Mesenchymal stem cell (in vitro differentiated cells and primary cell): Measurements from ENCODE around the gene CD44.

Experiments
- DNase-seq: peaks from one replicate; pipeline ENCODE4 v3.0.0-alpha.2; 2013
- H2AFZ ChIP-seq: one replicate; pipeline ENCODE4 v1.6.1; 2013; ENCODE audit warnings: low read depth, mild to moderate bottlenecking, control low read depth, inconsistent platforms, low read length, moderate library complexity
- H2AK5ac ChIP-seq: 2 replicates; pipeline ENCODE4 v1.6.1; 2013; ENCODE audit warnings: low read length, moderate library complexity, mild to moderate bottlenecking, inconsistent platforms; ENCODE audit not compliant: severe bottlenecking
- H2BK120ac ChIP-seq: one replicate; pipeline ENCODE4 v1.6.1; 2013; ENCODE audit warnings: low read depth, mild to moderate bottlenecking, inconsistent platforms, low read length, moderate library complexity
- H2BK12ac ChIP-seq, 2 experiments: one replicate each; pipeline ENCODE4 v1.6.1; 2013; ENCODE audit warnings: inconsistent platforms in 2 of 2, low read length in 2 of 2, mild to moderate bottlenecking in 2 of 2, moderate library complexity in 2 of 2, control low read depth in 1 of 2
- H2BK15ac ChIP-seq: one replicate; pipeline ENCODE4 v1.6.1; 2013; ENCODE audit warnings: mild to moderate bottlenecking, low read depth, inconsistent platforms; ENCODE audit not compliant: poor library complexity, severe bottlenecking
- H2BK5ac ChIP-seq: 2 replicates; pipeline ENCODE4 v1.6.1; 2013; ENCODE audit warnings: low read depth, mild to moderate bottlenecking, low read length, control low read depth, inconsistent platforms; ENCODE audit not compliant: poor library complexity, severe bottlenecking
- H3K14ac ChIP-seq, 2 experiments: one replicate each; pipeline ENCODE4 v1.6.1; 2013; ENCODE audit warnings: inconsistent platforms in 2 of 2, low read length in 2 of 2, control low read depth in 1 of 2, mild to moderate bottlenecking in 1 of 2, moderate library complexity in 1 of 2
- H3K18ac ChIP-seq, 2 experiments: one replicate each; pipeline ENCODE4 v1.6.1; 2013; ENCODE audit warnings: inconsistent platforms in 2 of 2, low read length in 2 of 2, control low read depth in 1 of 2, low read depth in 1 of 2, mild to moderate bottlenecking in 1 of 2
- H3K23ac ChIP-seq, 2 experiments: one replicate each; pipeline ENCODE4 v1.6.1; 2013; ENCODE audit warnings: inconsistent platforms in 2 of 2, low read length in 2 of 2, mild to moderate bottlenecking in 2 of 2, moderate library complexity in 2 of 2, control low read depth in 1 of 2
- H3K27ac ChIP-seq: 2 replicates; pipeline ENCODE4 v1.5.1; 2013; ENCODE audit warnings: mild to moderate bottlenecking, moderate library complexity, low read length, control low read depth, inconsistent platforms; ENCODE audit not compliant: poor library complexity, severe bottlenecking
- H3K27me3 ChIP-seq, 2 experiments: 2 replicates each; pipeline versions ENCODE4 v1.6.1 to v1.7.0; 2013; ENCODE audit warnings: low read length in 2 of 2, mild to moderate bottlenecking in 2 of 2, moderate library complexity in 2 of 2, control low read depth in 1 of 2, inconsistent platforms in 1 of 2; ENCODE audit not compliant: control insufficient read depth in 1 of 2, insufficient read depth in 1 of 2
- H3K36me3 ChIP-seq, 2 experiments: 2 replicates each; pipeline versions ENCODE4 v1.6.1 to v1.7.0; 2013; ENCODE audit warnings: low read length in 2 of 2, control low read depth in 1 of 2, inconsistent platforms in 1 of 2, low read depth in 1 of 2, mild to moderate bottlenecking in 1 of 2; ENCODE audit not compliant: insufficient read depth in 2 of 2, control insufficient read depth in 1 of 2
- H3K4ac ChIP-seq, 2 experiments: one replicate each; pipeline ENCODE4 v1.6.1; 2013; ENCODE audit warnings: inconsistent platforms in 2 of 2, low read length in 2 of 2, mild to moderate bottlenecking in 2 of 2, moderate library complexity in 2 of 2, control low read depth in 1 of 2, low read depth in 1 of 2
- H3K4me1 ChIP-seq: 2 replicates; pipeline ENCODE4 v1.6.1; 2013; ENCODE audit warnings: low read depth, low read length, control low read depth; ENCODE audit not compliant: control insufficient read depth, insufficient read depth
- H3K4me2 ChIP-seq: 2 replicates; pipeline ENCODE4 v1.6.1; 2013; ENCODE audit warnings: low read length, mild to moderate bottlenecking, inconsistent platforms; ENCODE audit not compliant: poor library complexity, severe bottlenecking
- H3K4me3 ChIP-seq, 2 experiments: 2 replicates each; pipeline versions ENCODE4 v1.5.1 to v1.7.0; 2013; ENCODE audit warnings: low read length in 2 of 2, mild to moderate bottlenecking in 2 of 2, control low read depth in 1 of 2, low read depth in 1 of 2; ENCODE audit not compliant: insufficient read depth in 1 of 2
- H3K79me1 ChIP-seq: replicated peaks from 2 replicates; pipeline ENCODE4 v1.6.1; 2013; ENCODE audit warnings: mild to moderate bottlenecking, control low read depth, low read length, inconsistent platforms; ENCODE audit not compliant: poor library complexity, severe bottlenecking
- H3K9ac ChIP-seq: 2 replicates; pipeline ENCODE4 v1.7.0; 2013; ENCODE audit warnings: mild to moderate bottlenecking, low read length, moderate library complexity
- H3K9me3 ChIP-seq: 2 replicates; pipeline ENCODE4 v1.7.0; 2013; ENCODE audit warnings: mild to moderate bottlenecking, low read length; ENCODE audit not compliant: control insufficient read depth
- H4K8ac ChIP-seq: one replicate; pipeline ENCODE4 v1.6.1; 2013; ENCODE audit warnings: inconsistent platforms, mild to moderate bottlenecking, low read length, moderate library complexity
- H4K91ac ChIP-seq: one replicate; pipeline ENCODE4 v1.6.1; 2013; ENCODE audit warnings: mild to moderate bottlenecking, low read length, inconsistent platforms
- WGBS: methylation state at CpG from one replicate; pipeline ENCODE4 v1.1.7; 2013; ENCODE audit warnings: mixed read lengths; 5-methylcytosine and 5-hydroxymethylcytosine counted together

The CD44 gene

DNA sequence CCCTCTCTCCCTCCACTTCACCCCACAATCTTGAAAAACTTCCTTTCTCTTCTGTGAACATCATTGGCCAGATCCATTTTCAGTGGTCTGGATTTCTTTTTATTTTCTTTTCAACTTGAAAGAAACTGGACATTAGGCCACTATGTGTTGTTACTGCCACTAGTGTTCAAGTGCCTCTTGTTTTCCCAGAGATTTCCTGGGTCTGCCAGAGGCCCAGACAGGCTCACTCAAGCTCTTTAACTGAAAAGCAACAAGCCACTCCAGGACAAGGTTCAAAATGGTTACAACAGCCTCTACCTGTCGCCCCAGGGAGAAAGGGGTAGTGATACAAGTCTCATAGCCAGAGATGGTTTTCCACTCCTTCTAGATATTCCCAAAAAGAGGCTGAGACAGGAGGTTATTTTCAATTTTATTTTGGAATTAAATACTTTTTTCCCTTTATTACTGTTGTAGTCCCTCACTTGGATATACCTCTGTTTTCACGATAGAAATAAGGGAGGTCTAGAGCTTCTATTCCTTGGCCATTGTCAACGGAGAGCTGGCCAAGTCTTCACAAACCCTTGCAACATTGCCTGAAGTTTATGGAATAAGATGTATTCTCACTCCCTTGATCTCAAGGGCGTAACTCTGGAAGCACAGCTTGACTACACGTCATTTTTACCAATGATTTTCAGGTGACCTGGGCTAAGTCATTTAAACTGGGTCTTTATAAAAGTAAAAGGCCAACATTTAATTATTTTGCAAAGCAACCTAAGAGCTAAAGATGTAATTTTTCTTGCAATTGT lies 92.3 kb downstream of the CD44 start:
- Histone ChIP-seq H3K9ac (no peak overlapping the region), H3K18ac (no peak overlapping the region), H2BK12ac (peak overlapping the region in 1 of 2 experiments; percentile 49), H3K23ac (no peak overlapping the region), H4K8ac (no peak overlapping the region), H3K27ac (no peak overlapping the region), H3K4me1 (no peaks in the 10 kb centered on the region), H2BK15ac (no peak overlapping the region), H3K14ac (no peak overlapping the region), H3K79me1 (peaks cover 4% of the 10 kb centered on the region), H3K4ac (no peak overlapping the region), H2BK5ac (no peak overlapping the region), H2BK120ac (no peak overlapping the region), H3K36me3 (peaks cover 14 to 67% of the 10 kb centered on the region in 2 experiments), H4K91ac (no peak overlapping the region), H2AFZ (no peak overlapping the region), H3K27me3 (no peaks in the 10 kb centered on the region), H3K4me3 (no peak overlapping the region), H3K9me3 (peaks cover 6% of the 10 kb centered on the region), H3K4me2 (no peak overlapping the region), H2AK5ac (no peak overlapping the region)
- WGBS: 100% methylated on average over 2 of the region's 5 CpGs
- no peak for DNase-seq

DNA sequence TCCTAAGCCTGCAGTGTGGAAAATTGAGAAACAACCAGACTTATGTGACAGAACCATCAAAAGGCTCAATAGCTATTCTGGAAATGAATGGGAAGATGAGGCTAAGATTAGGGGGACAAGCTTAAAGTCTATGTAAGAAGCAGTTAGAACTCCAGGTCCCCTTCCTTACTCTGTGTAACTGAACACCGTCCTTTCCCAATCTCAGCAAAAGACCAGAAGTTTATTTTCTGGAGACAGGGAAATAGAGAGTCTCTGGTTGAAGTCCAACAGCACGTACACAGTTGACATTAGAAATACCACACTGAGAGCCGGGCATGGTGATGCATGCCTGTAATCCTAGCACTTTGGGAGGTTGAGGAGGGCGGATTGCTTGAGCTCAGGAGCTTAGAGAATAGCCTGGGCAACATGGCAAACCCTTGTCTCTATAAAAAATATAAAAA lies 93.9 kb downstream of the CD44 start:
- no peak overlapping the region for H3K4ac ChIP-seq
- no peaks in the 10 kb centered on the region for H3K27me3 ChIP-seq
- no peak overlapping the region for H2AFZ ChIP-seq
- H2AK5ac ChIP-seq: no peak overlapping the region
- H2BK12ac ChIP-seq: no peak overlapping the region
- H2BK120ac ChIP-seq: no peak overlapping the region
- no peak overlapping the region for H2BK15ac ChIP-seq
- peak; percentile 60 for DNase-seq
- H3K79me1 ChIP-seq: no peaks in the 10 kb centered on the region
- no peak overlapping the region for H3K23ac ChIP-seq
- H3K4me2 ChIP-seq: no peak overlapping the region
- no peak overlapping the region for H3K14ac ChIP-seq
- H3K4me1 ChIP-seq: peaks cover 2% of the 10 kb centered on the region
- H4K8ac ChIP-seq: no peak overlapping the region
- WGBS: 93% methylated on average over 2 of the region's 4 CpGs
- no peak overlapping the region for H3K18ac ChIP-seq
- H2BK5ac ChIP-seq: no peak overlapping the region
- no peak overlapping the region for H3K9ac ChIP-seq
- no peak overlapping the region for H3K4me3 ChIP-seq
- peaks cover 6 to 51% of the 10 kb centered on the region in 2 experiments for H3K36me3 ChIP-seq
- H3K27ac ChIP-seq: no peak overlapping the region
- no peak overlapping the region for H4K91ac ChIP-seq
- peaks cover 6% of the 10 kb centered on the region for H3K9me3 ChIP-seq

DNA sequence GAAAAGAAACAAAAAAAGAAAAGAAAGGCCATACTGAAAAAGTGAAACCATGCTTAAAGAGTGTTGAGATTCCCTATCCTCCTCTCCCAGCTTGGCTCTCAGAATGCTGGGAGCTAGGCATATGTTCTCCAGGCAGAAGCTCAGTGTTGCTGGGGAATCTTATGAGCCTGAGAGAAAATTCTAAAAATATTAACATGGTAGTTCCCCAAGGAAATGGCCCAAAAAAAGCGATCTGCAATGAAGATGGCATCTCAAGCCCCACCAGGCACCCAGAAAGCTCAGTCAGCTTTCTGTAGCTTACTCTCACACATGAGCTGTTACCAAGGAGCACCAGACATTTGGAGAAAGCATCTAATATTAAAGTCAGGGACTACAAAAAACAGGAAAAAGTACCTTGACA lies 94.5 kb downstream of the CD44 start:
- Histone ChIP-seq H3K9me3 (peaks cover 6% of the 10 kb centered on the region), H3K23ac (no peak overlapping the region), H3K79me1 (no peaks in the 10 kb centered on the region), H2AFZ (no peak overlapping the region), H3K14ac (no peak overlapping the region), H4K91ac (no peak overlapping the region), H3K4me1 (peaks cover 2% of the 10 kb centered on the region), H3K9ac (peak overlapping the region; percentile 4), H3K27me3 (no peaks in the 10 kb centered on the region), H3K18ac (no peak overlapping the region), H2BK120ac (no peak overlapping the region), H2BK5ac (no peak overlapping the region), H3K36me3 (peaks cover 6 to 44% of the 10 kb centered on the region in 2 experiments), H2BK12ac (no peak overlapping the region), H4K8ac (no peak overlapping the region), H3K27ac (no peak overlapping the region), H3K4me2 (no peak overlapping the region), H2AK5ac (no peak overlapping the region), H3K4ac (no peak overlapping the region), H3K4me3 (no peak overlapping the region), H2BK15ac (no peak overlapping the region)
- no peak for DNase-seq
- 90% methylated on average over 1 of the region's 1 CpG for whole genome bisulfite sequencing

DNA sequence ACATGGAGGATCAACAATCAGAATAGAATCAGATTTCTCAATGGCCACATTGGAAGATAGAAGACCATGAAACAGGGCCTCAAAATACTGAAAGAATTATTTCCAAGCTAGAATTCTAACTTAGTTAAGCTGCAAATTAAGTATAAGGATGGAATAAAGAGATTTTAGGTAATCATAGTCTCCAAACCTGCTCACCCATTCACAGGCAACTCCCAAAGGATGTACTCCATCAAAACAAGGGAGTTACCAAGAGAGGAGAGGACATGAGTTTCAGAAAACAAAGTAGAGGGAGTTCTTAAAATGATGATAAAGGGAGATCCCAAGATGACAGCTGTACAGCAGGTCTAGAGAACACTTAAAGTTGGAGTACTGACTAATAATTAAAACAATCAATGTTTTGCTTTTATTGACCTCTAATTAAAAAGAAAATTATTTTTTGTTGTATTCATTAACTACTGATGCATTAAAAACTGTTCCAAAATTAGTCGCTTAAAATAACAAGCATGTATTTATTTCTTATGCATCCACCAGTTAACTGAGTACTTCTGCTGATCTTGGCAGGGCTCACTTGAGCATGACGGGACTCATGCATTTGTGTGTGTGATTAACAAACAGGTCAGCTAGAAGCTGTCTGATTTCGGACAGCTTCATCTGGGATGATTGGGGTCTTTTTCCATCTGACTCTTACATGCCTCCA lies 95.6 kb downstream of the CD44 start:
- peaks cover 2% of the 10 kb centered on the region for H3K4me1 ChIP-seq
- H4K91ac ChIP-seq: no peak overlapping the region
- H3K4me2 ChIP-seq: no peak overlapping the region
- H2AFZ ChIP-seq: no peak overlapping the region
- H3K4ac ChIP-seq: no peak overlapping the region
- no peak for DNase-seq
- no peak overlapping the region for H2BK12ac ChIP-seq
- H4K8ac ChIP-seq: no peak overlapping the region
- H3K18ac ChIP-seq: no peak overlapping the region
- no peaks in the 10 kb centered on the region for H3K27me3 ChIP-seq
- H2BK5ac ChIP-seq: no peak overlapping the region
- no peak overlapping the region for H3K4me3 ChIP-seq
- no peak overlapping the region for H2BK15ac ChIP-seq
- H2BK120ac ChIP-seq: no peak overlapping the region
- H3K14ac ChIP-seq: no peak overlapping the region
- WGBS: 91% methylated on average over 2 of the region's 3 CpGs
- H3K9me3 ChIP-seq: peaks cover 6% of the 10 kb centered on the region
- H3K23ac ChIP-seq: no peak overlapping the region
- H3K27ac ChIP-seq: no peak overlapping the region
- H3K9ac ChIP-seq: no peak overlapping the region
- H3K36me3 ChIP-seq: peaks cover under 1 to 34% of the 10 kb centered on the region in 2 experiments
- no peak overlapping the region for H2AK5ac ChIP-seq
- H3K79me1 ChIP-seq: no peaks in the 10 kb centered on the region
